ENCODE data around the gene MINPP1. TPM values are rescaled to one million over a fixed set of nuclear protein-coding genes. Genes with fewer than 3 reads are reported as not detected.

The MINPP1 gene
- total and polyA plus RNA-seq, 2 of the 13 experiments (the other 11 are each of a cell fraction or from before 2014, with no cell fraction given) = 19.2 to 53.7 TPM

DNA sequence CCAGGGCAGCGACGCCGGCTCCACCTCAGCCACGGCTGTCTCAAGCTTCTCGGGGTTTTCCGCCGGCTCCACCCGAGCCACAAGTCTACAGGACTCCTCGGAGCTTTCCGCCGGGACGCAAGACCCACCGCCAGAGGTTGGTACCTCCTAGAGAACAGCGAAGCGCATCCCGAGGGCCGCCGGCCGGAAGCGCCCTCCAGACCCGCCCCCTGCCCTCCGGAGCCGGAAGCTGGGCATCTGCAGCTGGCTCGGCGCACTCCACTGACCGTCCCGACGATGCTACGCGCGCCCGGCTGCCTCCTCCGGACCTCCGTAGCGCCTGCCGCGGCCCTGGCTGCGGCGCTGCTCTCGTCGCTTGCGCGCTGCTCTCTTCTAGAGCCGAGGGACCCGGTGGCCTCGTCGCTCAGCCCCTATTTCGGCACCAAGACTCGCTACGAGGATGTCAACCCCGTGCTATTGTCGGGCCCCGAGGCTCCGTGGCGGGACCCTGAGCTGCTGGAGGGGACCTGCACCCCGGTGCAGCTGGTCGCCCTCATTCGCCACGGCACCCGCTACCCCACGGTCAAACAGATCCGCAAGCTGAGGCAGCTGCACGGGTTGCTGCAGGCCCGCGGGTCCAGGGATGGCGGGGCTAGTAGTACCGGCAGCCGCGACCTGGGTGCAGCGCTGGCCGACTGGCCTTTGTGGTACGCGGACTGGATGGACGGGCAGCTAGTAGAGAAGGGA, at the start of gene MINPP1 (continued):
- TF ChIP-seq ATF2 (CRISPR knock-in tag; IDR thresholded peaks at IDR 0.05) (peak; percentile 13; the same call in 1 of the 2 replicates), GATA4 (IDR thresholded peaks at IDR 0.05; ENCODE audit: borderline replicate concordance, low read depth) (0 out of 2 replicates have a peak, but pooled peaks have one; percentile 49), MIXL1 (CRISPR knock-in tag; IDR thresholded peaks at IDR 0.05) (0 out of 2 replicates have a peak, but pooled peaks have one; percentile 45), SAFB2 (CRISPR knock-in tag; IDR thresholded peaks at IDR 0.05; ENCODE audit: borderline replicate concordance, low read depth) (peak; percentile 74), KMT2B (CRISPR knock-in tag; IDR thresholded peaks at IDR 0.05) (peak; percentile 90), ZNF687 (CRISPR knock-in tag; IDR thresholded peaks at IDR 0.05) (peak; percentile 98)
- TF ChIP-seq, protein P1, sequence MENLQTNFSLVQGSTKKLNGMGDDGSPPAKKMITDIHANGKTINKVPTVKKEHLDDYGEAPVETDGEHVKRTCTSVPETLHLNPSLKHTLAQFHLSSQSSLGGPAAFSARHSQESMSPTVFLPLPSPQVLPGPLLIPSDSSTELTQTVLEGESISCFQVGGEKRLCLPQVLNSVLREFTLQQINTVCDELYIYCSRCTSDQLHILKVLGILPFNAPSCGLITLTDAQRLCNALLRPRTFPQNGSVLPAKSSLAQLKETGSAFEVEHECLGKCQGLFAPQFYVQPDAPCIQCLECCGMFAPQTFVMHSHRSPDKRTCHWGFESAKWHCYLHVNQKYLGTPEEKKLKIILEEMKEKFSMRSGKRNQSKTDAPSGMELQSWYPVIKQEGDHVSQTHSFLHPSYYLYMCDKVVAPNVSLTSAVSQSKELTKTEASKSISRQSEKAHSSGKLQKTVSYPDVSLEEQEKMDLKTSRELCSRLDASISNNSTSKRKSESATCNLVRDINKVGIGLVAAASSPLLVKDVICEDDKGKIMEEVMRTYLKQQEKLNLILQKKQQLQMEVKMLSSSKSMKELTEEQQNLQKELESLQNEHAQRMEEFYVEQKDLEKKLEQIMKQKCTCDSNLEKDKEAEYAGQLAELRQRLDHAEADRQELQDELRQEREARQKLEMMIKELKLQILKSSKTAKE (CRISPR knock-in tag; IDR thresholded peaks at IDR 0.05; ENCODE audit: borderline replicate concordance) = no peak
- TF ChIP-seq, protein P2, sequence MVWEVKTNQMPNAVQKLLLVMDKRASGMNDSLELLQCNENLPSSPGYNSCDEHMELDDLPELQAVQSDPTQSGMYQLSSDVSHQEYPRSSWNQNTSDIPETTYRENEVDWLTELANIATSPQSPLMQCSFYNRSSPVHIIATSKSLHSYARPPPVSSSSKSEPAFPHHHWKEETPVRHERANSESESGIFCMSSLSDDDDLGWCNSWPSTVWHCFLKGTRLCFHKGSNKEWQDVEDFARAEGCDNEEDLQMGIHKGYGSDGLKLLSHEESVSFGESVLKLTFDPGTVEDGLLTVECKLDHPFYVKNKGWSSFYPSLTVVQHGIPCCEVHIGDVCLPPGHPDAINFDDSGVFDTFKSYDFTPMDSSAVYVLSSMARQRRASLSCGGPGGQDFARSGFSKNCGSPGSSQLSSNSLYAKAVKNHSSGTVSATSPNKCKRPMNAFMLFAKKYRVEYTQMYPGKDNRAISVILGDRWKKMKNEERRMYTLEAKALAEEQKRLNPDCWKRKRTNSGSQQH (CRISPR knock-in tag; IDR thresholded peaks at IDR 0.05; ENCODE audit: low read depth) = peak; percentile 80; the same call in 1 of the 2 replicates
- TF ChIP-seq, protein P3, sequence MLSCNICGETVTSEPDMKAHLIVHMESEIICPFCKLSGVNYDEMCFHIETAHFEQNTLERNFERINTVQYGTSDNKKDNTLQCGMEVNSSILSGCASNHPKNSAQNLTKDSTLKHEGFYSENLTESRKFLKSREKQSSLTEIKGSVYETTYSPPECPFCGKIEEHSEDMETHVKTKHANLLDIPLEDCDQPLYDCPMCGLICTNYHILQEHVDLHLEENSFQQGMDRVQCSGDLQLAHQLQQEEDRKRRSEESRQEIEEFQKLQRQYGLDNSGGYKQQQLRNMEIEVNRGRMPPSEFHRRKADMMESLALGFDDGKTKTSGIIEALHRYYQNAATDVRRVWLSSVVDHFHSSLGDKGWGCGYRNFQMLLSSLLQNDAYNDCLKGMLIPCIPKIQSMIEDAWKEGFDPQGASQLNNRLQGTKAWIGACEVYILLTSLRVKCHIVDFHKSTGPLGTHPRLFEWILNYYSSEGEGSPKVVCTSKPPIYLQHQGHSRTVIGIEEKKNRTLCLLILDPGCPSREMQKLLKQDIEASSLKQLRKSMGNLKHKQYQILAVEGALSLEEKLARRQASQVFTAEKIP (CRISPR knock-in tag; IDR thresholded peaks at IDR 0.05; ENCODE audit: borderline replicate concordance) = no peak
- TF ChIP-seq, protein P4, sequence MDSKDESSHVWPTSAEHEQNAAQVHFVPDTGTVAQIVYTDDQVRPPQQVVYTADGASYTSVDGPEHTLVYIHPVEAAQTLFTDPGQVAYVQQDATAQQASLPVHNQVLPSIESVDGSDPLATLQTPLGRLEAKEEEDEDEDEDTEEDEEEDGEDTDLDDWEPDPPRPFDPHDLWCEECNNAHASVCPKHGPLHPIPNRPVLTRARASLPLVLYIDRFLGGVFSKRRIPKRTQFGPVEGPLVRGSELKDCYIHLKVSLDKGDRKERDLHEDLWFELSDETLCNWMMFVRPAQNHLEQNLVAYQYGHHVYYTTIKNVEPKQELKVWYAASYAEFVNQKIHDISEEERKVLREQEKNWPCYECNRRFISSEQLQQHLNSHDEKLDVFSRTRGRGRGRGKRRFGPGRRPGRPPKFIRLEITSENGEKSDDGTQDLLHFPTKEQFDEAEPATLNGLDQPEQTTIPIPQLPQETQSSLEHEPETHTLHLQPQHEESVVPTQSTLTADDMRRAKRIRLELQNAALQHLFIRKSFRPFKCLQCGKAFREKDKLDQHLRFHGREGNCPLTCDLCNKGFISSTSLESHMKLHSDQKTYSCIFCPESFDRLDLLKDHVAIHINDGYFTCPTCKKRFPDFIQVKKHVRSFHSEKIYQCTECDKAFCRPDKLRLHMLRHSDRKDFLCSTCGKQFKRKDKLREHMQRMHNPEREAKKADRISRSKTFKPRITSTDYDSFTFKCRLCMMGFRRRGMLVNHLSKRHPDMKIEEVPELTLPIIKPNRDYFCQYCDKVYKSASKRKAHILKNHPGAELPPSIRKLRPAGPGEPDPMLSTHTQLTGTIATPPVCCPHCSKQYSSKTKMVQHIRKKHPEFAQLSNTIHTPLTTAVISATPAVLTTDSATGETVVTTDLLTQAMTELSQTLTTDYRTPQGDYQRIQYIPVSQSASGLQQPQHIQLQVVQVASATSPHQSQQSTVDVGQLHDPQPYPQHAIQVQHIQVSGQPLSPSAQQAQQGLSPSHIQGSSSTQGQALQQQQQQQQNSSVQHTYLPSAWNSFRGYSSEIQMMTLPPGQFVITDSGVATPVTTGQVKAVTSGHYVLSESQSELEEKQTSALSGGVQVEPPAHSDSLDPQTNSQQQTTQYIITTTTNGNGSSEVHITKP (CRISPR knock-in tag; IDR thresholded peaks at IDR 0.05; ENCODE audit: low read depth) = peak; percentile 30

Measured in HepG2 (cell line).